Keratinocyte (primary cell): ENCODE measurements around the gene PRG2. TPM values are rescaled to one million over a fixed set of nuclear protein-coding genes. Genes with fewer than 3 reads are reported as not detected.

Experiments used
- DNase-seq: peaks from one replicate; pipeline ENCODE4 v3.0.0-alpha.2; 2011; ENCODE audit warnings: low read depth, missing footprints, low spot score
- FAIRE-seq: peaks from 2 replicates; lab custom pipeline; 2011; peaks lifted over from hg19 to GRCh38; lab: Jason Lieb, UNC
- H2AFZ ChIP-seq: 2 replicates; pipeline ENCODE4 v1.6.0; 2012; ENCODE audit warnings: low read length, control low read depth, inconsistent platforms; ENCODE audit not compliant: control insufficient read depth
- H3K27ac ChIP-seq: 2 replicates; pipeline ENCODE4 v1.5.1; 2011; ENCODE audit warnings: low read length; ENCODE audit not compliant: control insufficient read depth, insufficient read depth
- H3K27me3 ChIP-seq: 3 replicates; pipeline ENCODE4 v1.6.0; 2011; ENCODE audit warnings: low read length; ENCODE audit not compliant: control insufficient read depth, insufficient read depth; ENCODE audit errors: extremely low read depth
- H3K36me3 ChIP-seq, 2 experiments: 2 replicates in 1 of 2; 3 replicates in 1 of 2; pipeline ENCODE4 v1.5.1; 2011; ENCODE audit warnings: low read length in 2 of 2, mild to moderate bottlenecking in 1 of 2; ENCODE audit not compliant: control insufficient read depth in 2 of 2, insufficient read depth in 2 of 2; ENCODE audit errors: extremely low read depth in 1 of 2
- H3K4me1 ChIP-seq: 3 replicates; pipeline ENCODE4 v1.5.1; 2011; ENCODE audit warnings: low read length; ENCODE audit not compliant: control insufficient read depth, insufficient read depth; ENCODE audit errors: extremely low read depth
- H3K4me2 ChIP-seq: 3 replicates; pipeline ENCODE4 v1.6.0; 2011; ENCODE audit warnings: low read depth, low read length; ENCODE audit not compliant: control insufficient read depth, insufficient read depth; ENCODE audit errors: extremely low read depth
- H3K4me3 ChIP-seq, 3 experiments: fragments of 200-600 bp in 1 of 3; sonication (generic) in 1 of 3; 2 replicates in 2 of 3; 3 replicates in 1 of 3; pipeline ENCODE4 v1.5.1; 2011 to 2016; ENCODE audit warnings: low read length in 3 of 3, mild to moderate bottlenecking in 3 of 3, control low read depth in 2 of 3, inconsistent platforms in 1 of 3, low read depth in 1 of 3, mixed read lengths in 1 of 3, mixed run types in 1 of 3, moderate library complexity in 1 of 3; ENCODE audit not compliant: control insufficient read depth in 2 of 3, insufficient read depth in 2 of 3; ENCODE audit errors: extremely low read depth in 1 of 3
- H3K79me2 ChIP-seq: 2 replicates; pipeline ENCODE4 v1.6.0; 2012; ENCODE audit warnings: low read length; ENCODE audit not compliant: control insufficient read depth, insufficient read depth
- H3K9ac ChIP-seq: 3 replicates; pipeline ENCODE4 v1.6.0; 2011; ENCODE audit warnings: low read length; ENCODE audit not compliant: control insufficient read depth, insufficient read depth; ENCODE audit errors: extremely low read depth
- H3K9me1 ChIP-seq: 3 replicates; pipeline ENCODE4 v1.6.0; 2011; ENCODE audit warnings: low read length; ENCODE audit not compliant: control insufficient read depth, insufficient read depth; ENCODE audit errors: extremely low read depth
- H3K9me3 ChIP-seq: 2 replicates; pipeline ENCODE4 v1.5.1; 2012; ENCODE audit warnings: low read depth, low read length; ENCODE audit not compliant: control insufficient read depth
- H4K20me1 ChIP-seq: 3 replicates; pipeline ENCODE4 v1.6.0; 2011; ENCODE audit warnings: low read length; ENCODE audit not compliant: control insufficient read depth, insufficient read depth; ENCODE audit errors: extremely low read depth
- EZH2 ChIP-seq: IDR thresholded peaks from one replicate; pipeline ENCODE4 v1.6.1; 2012; ENCODE audit warnings: inconsistent platforms, mild to moderate bottlenecking, low read length, moderate library complexity
- dilution Hi-C: fragments of 300-500 bp; cut with MboI; formaldehyde crosslinking; loops from one replicate; pipeline ENCODE4 v1.7.0; 2020; ENCODE audit warnings: low sequenced_read_pairs; ENCODE audit not compliant: extremely low pct_ligation_motif_present
- polyA plus RNA-seq, 5 experiments: library from polyadenylated mRNA; depleted of rRNA in 3 of 5; stranded (reverse) in 3 of 5; stranded (forward) in 1 of 5; unstranded in 1 of 5; fragments of >200 nt; gene quantifications; 1 replicate in 1 of 5; 2 replicates in 3 of 5; 3 replicates in 1 of 5; pipeline versions ENCODE4 v1.2.1 to v1.2.3, GENCODE V29; 2011 to 2012; ENCODE audit warnings: missing spikeins in 2 of 5, low read depth in 1 of 5, low replicate concordance in 1 of 5
- TF ChIP-seq, protein P1 (sequence below), 3 experiments: IDR thresholded peaks in 1 of 3; conservative IDR thresholded peaks in 1 of 3; optimal IDR thresholded peaks in 1 of 3; 2 replicates in 2 of 3; 3 replicates in 1 of 3; pipeline versions ENCODE3 to v1.5.1; 2011; ENCODE audit warnings: low read length in 3 of 3, mild to moderate bottlenecking in 3 of 3, moderate library complexity in 2 of 3, control low read depth in 1 of 3, inconsistent platforms in 1 of 3; ENCODE audit not compliant: insufficient read depth in 2 of 3; ENCODE audit errors: extremely low read depth in 1 of 3

Gene PRG2
- polyA plus RNA-seq, 1 donor (not counting 4 experiments of a cell fraction or from before 2014, with no cell fraction given) = 0.09 TPM

DNA sequence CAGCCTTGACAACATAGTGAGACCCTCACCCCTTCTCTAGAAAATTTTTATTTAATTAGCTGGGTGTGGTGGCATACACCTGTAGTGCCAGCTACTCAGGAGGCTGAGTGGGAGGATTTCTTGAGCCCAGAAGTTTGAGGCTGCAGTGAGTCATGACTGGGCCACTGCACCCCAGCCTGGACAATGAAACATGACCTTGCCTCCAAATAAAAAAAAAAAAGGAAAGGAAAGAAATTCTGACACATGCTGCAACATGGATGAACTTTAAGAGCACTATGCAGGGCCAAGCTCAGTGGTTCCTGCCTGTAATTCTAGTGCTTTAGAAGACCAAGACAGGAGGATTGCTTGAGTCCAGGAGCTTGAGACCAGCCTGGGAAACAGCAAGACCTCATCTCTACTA lies 27.7 kb upstream of the PRG2 start:
- H3K4me3 ChIP-seq = no peak overlapping the region
- no peak for FAIRE-seq
- no peak overlapping the region for H3K9ac ChIP-seq
- no peaks in the 10 kb centered on the region for H3K9me1 ChIP-seq
- H3K27me3 ChIP-seq = no peaks in the 10 kb centered on the region
- no peak overlapping the region for H2AFZ ChIP-seq
- H3K4me1 ChIP-seq = no peaks in the 10 kb centered on the region
- H3K36me3 ChIP-seq = peaks cover 26 to 64% of the 10 kb centered on the region in 2 experiments
- DNase-seq = no peak
- H3K27ac ChIP-seq = no peak overlapping the region
- peaks cover 8% of the 10 kb centered on the region for H4K20me1 ChIP-seq
- H3K79me2 ChIP-seq = peaks cover 30% of the 10 kb centered on the region
- no peak overlapping the region for H3K4me2 ChIP-seq
- H3K9me3 ChIP-seq = no peaks in the 10 kb centered on the region
- TF ChIP-seq, protein P1, sequence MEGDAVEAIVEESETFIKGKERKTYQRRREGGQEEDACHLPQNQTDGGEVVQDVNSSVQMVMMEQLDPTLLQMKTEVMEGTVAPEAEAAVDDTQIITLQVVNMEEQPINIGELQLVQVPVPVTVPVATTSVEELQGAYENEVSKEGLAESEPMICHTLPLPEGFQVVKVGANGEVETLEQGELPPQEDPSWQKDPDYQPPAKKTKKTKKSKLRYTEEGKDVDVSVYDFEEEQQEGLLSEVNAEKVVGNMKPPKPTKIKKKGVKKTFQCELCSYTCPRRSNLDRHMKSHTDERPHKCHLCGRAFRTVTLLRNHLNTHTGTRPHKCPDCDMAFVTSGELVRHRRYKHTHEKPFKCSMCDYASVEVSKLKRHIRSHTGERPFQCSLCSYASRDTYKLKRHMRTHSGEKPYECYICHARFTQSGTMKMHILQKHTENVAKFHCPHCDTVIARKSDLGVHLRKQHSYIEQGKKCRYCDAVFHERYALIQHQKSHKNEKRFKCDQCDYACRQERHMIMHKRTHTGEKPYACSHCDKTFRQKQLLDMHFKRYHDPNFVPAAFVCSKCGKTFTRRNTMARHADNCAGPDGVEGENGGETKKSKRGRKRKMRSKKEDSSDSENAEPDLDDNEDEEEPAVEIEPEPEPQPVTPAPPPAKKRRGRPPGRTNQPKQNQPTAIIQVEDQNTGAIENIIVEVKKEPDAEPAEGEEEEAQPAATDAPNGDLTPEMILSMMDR (optimal IDR thresholded peaks at IDR 0.05 in 1 of 3, IDR thresholded peaks at IDR 0.05 in 1 of 3, conservative IDR thresholded peaks at IDR 0.05 in 1 of 3; ENCODE audit: extremely low read depth in 1 of 3, insufficient read depth in 2 of 3, low read length in 3 of 3) = no peak
- no peak for TF ChIP-seq EZH2
- dilution Hi-C loops = no loop called here

DNA sequence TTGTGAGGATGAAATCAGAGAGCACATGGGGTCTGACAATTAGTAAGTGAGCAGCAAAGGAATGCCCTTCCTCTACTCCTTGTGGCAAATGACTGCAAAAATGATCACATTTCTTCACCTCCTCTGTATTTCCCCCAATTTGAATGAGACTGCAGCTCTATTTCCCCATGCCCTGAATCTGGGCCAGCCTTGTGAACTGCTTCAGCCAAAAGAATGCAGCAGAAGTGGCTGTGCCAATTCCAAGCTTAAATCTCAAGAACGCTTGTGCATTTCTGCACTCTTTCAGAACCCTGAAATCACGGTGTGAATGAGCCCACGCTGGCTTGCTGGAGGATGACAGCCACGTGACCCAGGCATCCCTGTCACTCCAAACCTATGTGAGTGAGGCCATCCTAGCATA lies 26.6 kb upstream of the PRG2 start:
- FAIRE-seq (no peak), DNase-seq (no peak)
- no peak overlapping the region for H3K4me3 ChIP-seq
- no peaks in the 10 kb centered on the region for H3K4me1 ChIP-seq
- no peaks in the 10 kb centered on the region for H3K9me1 ChIP-seq
- TF ChIP-seq EZH2 = no peak
- TF ChIP-seq, protein P1 (optimal IDR thresholded peaks at IDR 0.05 in 1 of 3, IDR thresholded peaks at IDR 0.05 in 1 of 3, conservative IDR thresholded peaks at IDR 0.05 in 1 of 3; ENCODE audit: extremely low read depth in 1 of 3, insufficient read depth in 2 of 3, low read length in 3 of 3) = no peak
- no peak overlapping the region for H3K4me2 ChIP-seq
- no peaks in the 10 kb centered on the region for H3K27me3 ChIP-seq
- dilution Hi-C loops = no loop called here
- peaks cover 26 to 58% of the 10 kb centered on the region in 2 experiments for H3K36me3 ChIP-seq
- H2AFZ ChIP-seq = no peak overlapping the region
- H3K79me2 ChIP-seq = peaks cover 23% of the 10 kb centered on the region
- H3K9me3 ChIP-seq = no peaks in the 10 kb centered on the region
- H3K9ac ChIP-seq = no peak overlapping the region
- H4K20me1 ChIP-seq = peaks cover 8% of the 10 kb centered on the region
- H3K27ac ChIP-seq = no peak overlapping the region
